ENCODE data around the gene RENBP.
A peak's percentile ranks its signal among the peaks of the same experiment; 100 is the strongest.

Gene RENBP

GRCh38 chrX:153971450-153972367 lies 27.3 kb upstream of the RENBP start, which contains the start of gene HCFC1:
Gene HCFC1 (minus strand): TSS chrX:153971818. CDS start chrX:153970840, 978 bp downstream.
- DNase-seq, result peak; percentile 76
- in situ Hi-C loops (cut with HindIII; ENCODE audit: low pct_ligation_motif_present, low pct_unique_long_range_greater_than_20kb, low sequenced_read_pairs), result no loop called here

GRCh38 chrX:153971124-153971449 lies 26.6 kb upstream of the RENBP start:
- in situ Hi-C loops (cut with HindIII; ENCODE audit: low pct_ligation_motif_present, low pct_unique_long_range_greater_than_20kb, low sequenced_read_pairs), result no loop called here
- peak; percentile 76 for DNase-seq

GRCh38 chrX:153970357-153971123 lies 26.1 kb upstream of the RENBP start:
- in situ Hi-C loops (cut with HindIII; ENCODE audit: low pct_ligation_motif_present, low pct_unique_long_range_greater_than_20kb, low sequenced_read_pairs), result no loop called here
- peak; percentile 31 for DNase-seq

GRCh38 chrX:153969904-153970356 lies 25.5 kb upstream of the RENBP start:
- no peak for DNase-seq
- in situ Hi-C loops (cut with HindIII; ENCODE audit: low pct_ligation_motif_present, low pct_unique_long_range_greater_than_20kb, low sequenced_read_pairs), result no loop called here

DNA sequence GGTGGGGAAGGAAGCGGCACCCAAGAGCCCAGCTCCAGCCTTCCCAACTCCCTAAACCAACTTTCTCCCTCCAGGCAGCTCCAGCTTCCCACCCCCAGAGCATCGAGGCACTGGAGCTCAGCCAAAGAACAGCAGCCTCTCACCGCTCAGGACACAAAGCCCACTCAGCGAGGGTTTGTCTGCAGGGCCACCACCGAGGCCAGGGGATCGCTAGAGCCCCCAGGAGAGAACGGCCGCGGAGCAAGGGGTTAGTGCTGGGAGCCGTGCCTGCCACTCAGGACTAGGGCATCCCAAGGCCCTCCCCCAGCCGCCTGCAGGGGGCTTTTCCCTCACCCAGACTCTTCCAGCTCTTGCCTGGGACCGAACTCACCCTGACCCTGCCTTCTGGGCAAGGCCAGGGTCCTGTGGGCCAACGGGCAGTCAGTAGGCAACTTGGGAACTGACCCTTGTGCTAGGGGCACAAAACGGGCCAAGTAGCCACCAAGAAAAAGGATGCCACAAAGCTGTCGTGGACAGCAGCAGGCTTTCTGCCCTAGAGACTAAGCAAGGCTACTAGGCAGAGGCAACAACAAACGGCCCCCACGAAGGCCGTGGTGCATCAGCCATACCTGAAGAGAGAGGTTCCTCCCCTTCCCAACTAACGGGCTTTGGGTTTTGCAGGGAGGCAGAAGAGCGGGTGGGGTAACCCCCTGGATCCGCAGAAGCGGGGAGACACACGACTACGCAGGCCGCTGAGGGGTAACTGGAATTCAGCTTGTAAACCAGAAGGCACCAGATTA lies 24.9 kb upstream of the RENBP start:
- in situ Hi-C loops (cut with HindIII; ENCODE audit: low pct_ligation_motif_present, low pct_unique_long_range_greater_than_20kb, low sequenced_read_pairs), result no loop called here

GRCh38 chrX:153968754-153969124 lies 24.3 kb upstream of the RENBP start:
- DNase-seq, result no peak
- in situ Hi-C loops (cut with HindIII; ENCODE audit: low pct_ligation_motif_present, low pct_unique_long_range_greater_than_20kb, low sequenced_read_pairs), result no loop called here

More for the DNA sequence above, 24.9 kb upstream of the RENBP start:
- DNase-seq, result no peak

DNA sequence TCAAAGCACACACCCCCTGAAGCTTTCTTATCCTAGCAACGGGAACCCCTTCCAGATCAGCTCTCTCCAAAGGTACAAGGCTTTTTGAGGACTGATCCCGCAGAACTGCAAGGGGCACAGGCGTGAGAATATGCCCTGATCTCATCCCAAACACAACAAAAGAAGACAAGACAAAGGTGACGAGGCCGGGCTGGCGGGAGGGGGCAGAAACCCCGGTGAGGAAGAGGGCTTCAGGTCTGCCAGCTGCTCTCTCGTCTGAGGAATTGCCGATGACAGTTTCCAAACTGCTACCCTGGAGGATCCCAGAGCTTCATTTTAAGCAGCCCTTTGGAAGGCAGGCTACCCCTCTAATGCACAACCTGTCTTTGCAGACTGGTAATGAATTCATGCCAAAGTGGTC lies 23.8 kb upstream of the RENBP start:
- in situ Hi-C loops (cut with HindIII; ENCODE audit: low pct_ligation_motif_present, low pct_unique_long_range_greater_than_20kb, low sequenced_read_pairs), result no loop called here

GRCh38 chrX:153967536-153968224 lies 23.2 kb upstream of the RENBP start:
- DNase-seq, result no peak
- in situ Hi-C loops (cut with HindIII; ENCODE audit: low pct_ligation_motif_present, low pct_unique_long_range_greater_than_20kb, low sequenced_read_pairs), result no loop called here

More for the DNA sequence above, 23.8 kb upstream of the RENBP start:
- DNase-seq, result no peak

DNA sequence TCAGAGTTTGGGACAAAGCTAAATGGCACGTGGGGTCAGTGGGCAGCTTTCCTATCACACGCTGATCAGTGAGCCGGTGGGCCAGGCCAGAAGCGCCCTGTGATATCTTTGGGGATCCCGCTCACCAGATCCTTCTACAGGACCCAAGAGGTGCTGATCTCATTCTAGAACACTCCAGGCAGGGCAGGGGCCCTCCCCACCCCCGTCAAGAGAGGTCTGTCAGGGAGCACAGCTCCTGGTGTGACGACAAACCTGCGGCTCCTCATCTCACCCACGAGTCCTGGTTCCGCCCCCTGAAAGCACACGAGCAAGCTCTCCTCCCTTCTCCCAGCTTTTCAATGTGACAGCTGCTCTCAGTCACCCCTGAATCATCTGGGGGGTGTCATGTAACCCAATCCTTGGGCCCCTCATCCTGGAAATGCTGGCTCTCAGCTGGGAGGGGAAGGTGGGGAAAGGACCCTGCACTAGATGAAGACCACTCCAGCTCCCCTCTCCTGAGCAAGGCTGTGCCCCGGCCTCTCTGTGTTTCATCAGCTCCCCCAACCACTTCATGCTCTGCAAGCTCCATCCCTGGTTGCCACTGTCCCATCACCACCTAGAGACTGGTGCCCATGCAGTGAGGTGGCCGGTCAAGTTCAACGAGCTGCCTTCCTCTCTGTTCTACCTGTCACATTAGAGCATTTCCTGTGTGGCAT lies 22.5 kb upstream of the RENBP start:
- in situ Hi-C loops (cut with HindIII; ENCODE audit: low pct_ligation_motif_present, low pct_unique_long_range_greater_than_20kb, low sequenced_read_pairs), result no loop called here
- DNase-seq, result no peak

DNA sequence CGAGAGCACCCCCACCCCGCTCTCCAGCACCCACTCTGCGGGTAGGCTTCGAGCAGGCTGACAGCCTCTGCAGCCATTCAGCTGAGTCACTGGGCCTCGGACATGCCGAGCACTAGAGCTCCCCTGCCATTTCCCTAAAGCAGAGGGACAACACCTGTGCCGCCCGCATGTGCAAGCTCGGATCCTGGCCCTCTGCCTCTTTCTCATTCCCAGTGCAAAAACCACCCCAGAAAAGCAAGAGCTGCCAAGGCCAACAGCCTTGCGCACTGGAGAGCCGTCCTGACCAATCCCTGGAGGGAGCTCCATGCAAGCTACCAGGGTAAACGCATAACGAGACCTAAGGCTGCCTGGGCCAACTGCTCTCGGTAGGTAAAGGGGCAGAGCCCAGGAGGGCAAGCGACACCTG lies 21.8 kb upstream of the RENBP start:
- DNase-seq, result no peak
- in situ Hi-C loops (cut with HindIII; ENCODE audit: low pct_ligation_motif_present, low pct_unique_long_range_greater_than_20kb, low sequenced_read_pairs), result no loop called here

- no peak for DNase-seq
- in situ Hi-C loops (cut with HindIII; ENCODE audit: low pct_ligation_motif_present, low pct_unique_long_range_greater_than_20kb, low sequenced_read_pairs), result no loop called here
These were observed 21.0 kb upstream of the RENBP start for GRCh38 chrX:153965406-153965805.

DNA sequence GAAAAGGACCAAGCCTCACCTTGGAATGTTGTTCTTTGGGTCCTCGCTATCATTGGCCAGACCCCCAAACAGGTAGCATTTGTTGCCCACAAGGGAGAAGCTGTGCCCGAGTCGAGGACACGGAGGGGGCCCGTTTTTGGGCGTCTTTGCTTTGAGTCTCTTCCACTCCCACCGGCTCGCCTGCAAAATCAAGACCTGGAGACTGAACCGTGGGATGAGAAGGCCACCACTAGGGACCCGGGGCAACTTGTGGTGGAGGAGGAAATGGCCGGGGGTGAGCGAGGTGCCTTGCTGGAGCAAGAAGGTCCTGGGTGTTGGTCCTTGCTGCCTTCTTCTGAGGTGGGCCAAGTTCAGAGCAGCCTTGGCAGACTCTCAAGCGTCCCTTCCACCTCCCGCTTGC lies 19.7 kb upstream of the RENBP start:
- DNase-seq, result no peak
- in situ Hi-C loops (cut with HindIII; ENCODE audit: low pct_ligation_motif_present, low pct_unique_long_range_greater_than_20kb, low sequenced_read_pairs), result no loop called here

- in situ Hi-C loops (cut with HindIII; ENCODE audit: low pct_ligation_motif_present, low pct_unique_long_range_greater_than_20kb, low sequenced_read_pairs), result no loop called here
- no peak for DNase-seq
These were observed 19.1 kb upstream of the RENBP start for GRCh38 chrX:153963546-153963945.

- in situ Hi-C loops (cut with HindIII; ENCODE audit: low pct_ligation_motif_present, low pct_unique_long_range_greater_than_20kb, low sequenced_read_pairs), result no loop called here
- no peak for DNase-seq
These were observed 16.8 kb upstream of the RENBP start for GRCh38 chrX:153961292-153961691.

DNA sequence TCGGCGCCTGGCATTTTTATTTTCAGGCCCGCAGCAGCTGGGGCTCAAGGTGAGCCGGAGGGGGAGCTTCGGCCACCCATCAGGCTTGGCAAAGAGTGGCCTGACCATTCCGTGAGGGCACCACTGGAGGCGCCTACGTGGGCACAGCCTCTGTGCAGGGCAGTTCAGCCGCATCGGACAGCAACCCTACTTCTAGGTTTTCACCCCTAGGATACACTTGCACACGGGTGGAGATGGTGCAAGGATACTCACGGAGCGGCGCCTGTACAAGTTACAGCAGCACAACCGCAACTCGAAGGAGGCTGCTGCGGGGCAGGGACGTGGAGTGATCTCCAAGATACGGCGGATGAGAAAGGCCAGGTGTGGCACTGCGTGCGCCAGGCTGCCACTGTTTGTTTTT lies 16.3 kb upstream of the RENBP start:
- no peak for DNase-seq
- in situ Hi-C loops (cut with HindIII; ENCODE audit: low pct_ligation_motif_present, low pct_unique_long_range_greater_than_20kb, low sequenced_read_pairs), result no loop called here

- in situ Hi-C loops (cut with HindIII; ENCODE audit: low pct_ligation_motif_present, low pct_unique_long_range_greater_than_20kb, low sequenced_read_pairs), result no loop called here
- DNase-seq, result no peak
These were observed 15.6 kb upstream of the RENBP start for GRCh38 chrX:153960077-153960476.

GRCh38 chrX:153959649-153960048 lies 15.2 kb upstream of the RENBP start:
- in situ Hi-C loops (cut with HindIII; ENCODE audit: low pct_ligation_motif_present, low pct_unique_long_range_greater_than_20kb, low sequenced_read_pairs), result no loop called here
- no peak for DNase-seq

DNA sequence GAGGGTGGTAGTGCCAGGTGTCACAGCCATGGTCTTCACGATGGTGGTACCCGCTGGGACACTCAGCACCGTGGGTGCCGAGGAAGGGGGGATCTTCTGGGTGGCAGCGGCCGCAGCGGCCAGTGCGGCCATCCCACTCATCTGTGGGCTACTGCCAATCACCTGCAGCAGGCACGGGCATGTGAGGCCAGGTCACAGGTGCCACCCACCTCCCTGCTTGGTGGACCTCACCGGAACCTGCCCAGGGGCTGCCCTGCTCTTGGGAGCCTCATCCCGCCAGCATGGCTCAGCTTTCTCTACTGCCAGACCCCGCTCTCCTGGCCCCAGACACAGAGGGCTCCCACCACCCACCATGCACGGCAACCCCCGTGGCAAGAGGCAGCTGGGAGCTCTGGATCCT lies 14.2 kb upstream of the RENBP start:
- in situ Hi-C loops (cut with HindIII; ENCODE audit: low pct_ligation_motif_present, low pct_unique_long_range_greater_than_20kb, low sequenced_read_pairs), result no loop called here
- DNase-seq, result no peak

Measured in ACHN (cell line).